SK-N-SH (cell line): ENCODE data around the gene COG8. TPM values are rescaled to one million over a fixed set of nuclear protein-coding genes. Genes with fewer than 3 reads are reported as not detected.

Source experiments
- CTCF ChIA-PET: fragments of 300-600, 350-600 bp; formaldehyde crosslinking; extraction: SDS; loops from one replicate; lab custom pipeline; 2021; lab: Yijun Ruan, JAX
- POLR2A ChIA-PET: fragments of 350-600 bp; sonication (Branson Sonifier 250); formaldehyde crosslinking; extraction: SDS; loops from one replicate; lab custom pipeline; 2020; ENCODE audit warnings: antibody characterized with exemption, inconsistent platforms; lab: Yijun Ruan, JAX
- DNase-seq: peaks from one replicate; pipeline ENCODE4 v3.0.0; 2012
- H2AFZ ChIP-seq: fragments of 200-600 bp; sonication (generic); 2 replicates; pipeline ENCODE4 v1.8.1; 2016; ENCODE audit warnings: antibody characterized with exemption, mild to moderate bottlenecking, low read depth
- H3F3A ChIP-seq: fragments of 200-600 bp; sonication (generic); replicated peaks from 2 replicates; pipeline ENCODE3; 2016; ENCODE audit warnings: antibody characterized with exemption, mild to moderate bottlenecking; ENCODE audit not compliant: insufficient read depth
- H3K27ac ChIP-seq, 2 experiments: fragments of 200-500 bp in 1 of 2; fragments of 200-600 bp in 1 of 2; sonication (Bioruptor generic) in 1 of 2; sonication (generic), shearing (Covaris generic) in 1 of 2; 2 replicates each; pipeline versions ENCODE4 v1.5.1 to v1.6.1; 2014 to 2016; ENCODE audit warnings: low read depth in 2 of 2, inconsistent platforms in 1 of 2, low read length in 1 of 2, mild to moderate bottlenecking in 1 of 2, mixed read lengths in 1 of 2
- H3K27me3 ChIP-seq: fragments of 200-600 bp; sonication (generic), shearing (Covaris generic); 2 replicates; pipeline ENCODE4 v1.6.1; 2016; ENCODE audit warnings: mixed run types; ENCODE audit not compliant: insufficient read depth
- H3K36me3 ChIP-seq, 2 experiments: fragments of 200-500 bp in 1 of 2; fragments of 200-600 bp in 1 of 2; sonication (Bioruptor generic) in 1 of 2; sonication (generic) in 1 of 2; replicated peaks in 1 of 2; 2 replicates each; pipeline versions ENCODE3 to v1.5.1; 2014 to 2016; ENCODE audit warnings: low read length in 1 of 2, mild to moderate bottlenecking in 1 of 2; ENCODE audit not compliant: insufficient read depth in 2 of 2, control insufficient read depth in 1 of 2
- H3K4me1 ChIP-seq, 2 experiments: fragments of 200-500 bp in 1 of 2; fragments of 200-600 bp in 1 of 2; sonication (Bioruptor generic) in 1 of 2; sonication (generic), shearing (Covaris generic) in 1 of 2; 2 replicates each; pipeline versions ENCODE4 v1.5.1 to v1.6.1; 2014 to 2016; ENCODE audit warnings: low read depth in 1 of 2, low read length in 1 of 2, mixed run types in 1 of 2; ENCODE audit not compliant: insufficient read depth in 2 of 2, control insufficient read depth in 1 of 2
- H3K4me2 ChIP-seq: fragments of 200-600 bp; sonication (generic), shearing (Covaris generic); 2 replicates; pipeline ENCODE4 v1.6.1; 2017; ENCODE audit warnings: mixed run types
- H3K4me3 ChIP-seq, 2 experiments: fragments of 200-500 bp in 1 of 2; fragments of 200-600 bp in 1 of 2; sonication (Bioruptor generic) in 1 of 2; sonication (generic), shearing (Covaris generic) in 1 of 2; 2 replicates each; pipeline versions ENCODE4 v1.5.1 to v1.8.1; 2014 to 2016; ENCODE audit warnings: low read depth in 2 of 2, inconsistent platforms in 1 of 2, low read length in 1 of 2, mild to moderate bottlenecking in 1 of 2, mixed read lengths in 1 of 2, moderate library complexity in 1 of 2
- H3K79me2 ChIP-seq: fragments of 200-600 bp; sonication (generic); 2 replicates; pipeline ENCODE4 v1.8.1; 2017; ENCODE audit warnings: mild to moderate bottlenecking; ENCODE audit not compliant: insufficient read depth
- H3K9ac ChIP-seq: fragments of 200-600 bp; sonication (generic); 2 replicates; pipeline ENCODE4 v1.6.1; 2017; ENCODE audit warnings: mixed run types
- H3K9me2 ChIP-seq: fragments of 200-600 bp; sonication (generic); 2 replicates; pipeline ENCODE4 v1.6.1; 2017; ENCODE audit warnings: mixed run types
- H3K9me3 ChIP-seq: fragments of 200-600 bp; sonication (generic); 2 replicates; pipeline ENCODE4 v1.6.1; 2017; ENCODE audit warnings: mixed run types, mild to moderate bottlenecking, moderate library complexity
- H4K20me1 ChIP-seq: fragments of 200-600 bp; sonication (generic); 2 replicates; pipeline ENCODE4 v1.6.1; 2017; ENCODE audit warnings: mild to moderate bottlenecking, mixed run types; ENCODE audit not compliant: insufficient read depth
- CHD2 ChIP-seq: fragments of 150-350 bp; IDR thresholded peaks from 2 replicates; pipeline ENCODE4 v1.6.1; 2018; ENCODE audit warnings: low read length; ENCODE audit not compliant: partially characterized antibody
- FOXJ3 ChIP-seq: sonication (generic); formaldehyde crosslinking; IDR thresholded peaks from 2 replicates; pipeline ENCODE4 v1.5.1; 2020; ENCODE audit warnings: mild to moderate bottlenecking, missing genetic modification reagents
- FOXM1 ChIP-seq: IDR thresholded peaks from 2 replicates; pipeline ENCODE4 v1.4.0; 2012; ENCODE audit warnings: low read depth, mild to moderate bottlenecking
- GABPA ChIP-seq: IDR thresholded peaks from 2 replicates; pipeline ENCODE4 v1.4.0; 2012; ENCODE audit warnings: low read depth, mild to moderate bottlenecking
- JUND ChIP-seq: IDR thresholded peaks from 2 replicates; pipeline ENCODE4 v1.4.0; 2012
- NRF1 ChIP-seq: IDR thresholded peaks from 2 replicates; pipeline ENCODE4 v1.6.1; 2012; ENCODE audit warnings: low read depth, mild to moderate bottlenecking, low read length
- PBX3 ChIP-seq: IDR thresholded peaks from 2 replicates; pipeline ENCODE4; 2012
- RCOR1 ChIP-seq: fragments of 150-350 bp; IDR thresholded peaks from 2 replicates; pipeline ENCODE4 v1.6.1; 2017; ENCODE audit warnings: antibody characterized with exemption, low read length
- REST ChIP-seq: IDR thresholded peaks from 2 replicates; pipeline ENCODE4 v1.6.1; 2012; ENCODE audit warnings: mild to moderate bottlenecking, low read depth, low read length, moderate library complexity
- TCF12 ChIP-seq: IDR thresholded peaks from 2 replicates; pipeline ENCODE4 v1.4.0; 2012
- USF1 ChIP-seq: IDR thresholded peaks from 2 replicates; pipeline ENCODE4 v1.4.0; 2012; ENCODE audit warnings: low read depth, borderline replicate concordance
- USF2 ChIP-seq: fragments of 150-350 bp; IDR thresholded peaks from 2 replicates; pipeline ENCODE4 v1.6.1; 2017; ENCODE audit warnings: antibody characterized with exemption, low read length, low read depth, borderline replicate concordance
- ZBTB33 ChIP-seq: IDR thresholded peaks from 2 replicates; pipeline ENCODE4 v1.4.0; 2012; ENCODE audit warnings: low read depth, borderline replicate concordance
- WGBS: methylation state at CpG from one replicate; pipeline ENCODE4 v1.1.6; 2017; ENCODE audit warnings: low lambda C conversion rate; 5-methylcytosine and 5-hydroxymethylcytosine counted together
- polyA plus RNA-seq, 3 experiments: library from polyadenylated mRNA; depleted of rRNA; stranded (reverse); fragments of >200 nt; gene quantifications; 2 replicates each; pipeline ENCODE4 v1.2.3, GENCODE V29; 2012

The COG8 gene
- polyA plus RNA-seq, 1 of the 3 experiments (the other 2 are of a cell fraction): 30.2 TPM

GRCh38 chr16:69378036-69378435 is 38.7 kb upstream of the COG8 start:
- H3K4me3 ChIP-seq: no peak overlapping the region
- DNase-seq: no peak
- no peaks in the 10 kb centered on the region for H3K9me2 ChIP-seq
- H3K27ac ChIP-seq: peak overlapping the region in 1 of 2 experiments; percentile 52; a peak in 1 of 4 replicates
- no peaks in the 10 kb centered on the region for H3K9me3 ChIP-seq
- H3K4me1 ChIP-seq: no peaks in the 10 kb centered on the region
- ChIA-PET CTCF (no interaction called here), POLR2A (no interaction called here)
- H3K27me3 ChIP-seq: no peaks in the 10 kb centered on the region
- no peaks in the 10 kb centered on the region for H4K20me1 ChIP-seq
- no peak overlapping the region for H3K4me2 ChIP-seq
- peaks cover 36 to 65% of the 10 kb centered on the region in 2 experiments for H3K36me3 ChIP-seq
- WGBS: 78% methylated on average over 1 of the region's 1 CpG
- H3F3A ChIP-seq: peaks cover 31% of the 10 kb centered on the region
- no peak overlapping the region for H2AFZ ChIP-seq
- no peak overlapping the region for H3K9ac ChIP-seq
- H3K79me2 ChIP-seq: peaks cover 54% of the 10 kb centered on the region; the same call in 1 of the 2 replicates
- no peak for TF ChIP-seq USF1
- no peak for TF ChIP-seq FOXM1
- no peak for TF ChIP-seq JUND
- TF ChIP-seq ZBTB33: no peak
- no peak for TF ChIP-seq USF2
- TF ChIP-seq GABPA: no peak
- no peak for TF ChIP-seq REST
- TF ChIP-seq RCOR1: no peak
- no peak for TF ChIP-seq NRF1
- TF ChIP-seq TCF12: no peak
- TF ChIP-seq CHD2: no peak
- TF ChIP-seq PBX3: no peak
- TF ChIP-seq FOXJ3 (CRISPR knock-in tag): no peak
- TF ChIP-seq, all 33 proteins: peak for 0
